Fibroblast of skin of abdomen (primary cell): ENCODE data around the gene ABT1. TPM values are rescaled to one million over a fixed set of nuclear protein-coding genes. Genes with fewer than 3 reads are reported as not detected.
"Not testable (repeated sequence)": the region's sequence is repeated elsewhere in the genome, so short reads cannot be mapped to it uniquely, and the experiment has no call there.

ENCODE experiments used
- DNase-seq: peaks from one replicate; pipeline ENCODE4 v3.0.0-alpha.2; 2013
- polyA plus RNA-seq, 2 experiments: library from polyadenylated mRNA; unstranded; fragments of 120-200 nt; gene quantifications; one replicate each; pipeline ENCODE4 v1.2.1, GENCODE V29; 2013; ENCODE audit not compliant: insufficient read length in 2 of 2

Gene ABT1
- polyA plus RNA-seq (2013, experiment 1 of 2; ENCODE audit: insufficient read length), result 11.1 TPM
- 12.2 TPM for polyA plus RNA-seq (2013, experiment 2 of 2; ENCODE audit: insufficient read length)

GRCh38 chr6:26596579-26597388 is at the start of gene ABT1:
TSS of gene ABT1 (plus strand) at chr6:26596953. CDS start at chr6:26596983, 30 bp downstream.
- peak; percentile 99 for DNase-seq

- not testable (repeated sequence) for DNase-seq
Observed at GRCh38 chr6:26547363-26547762, 49.4 kb upstream of the ABT1 start.

GRCh38 chr6:26550250-26550993 is 46.3 kb upstream of the ABT1 start:
- DNase-seq, result peak; percentile 61

GRCh38 chr6:26552205-26552604 is 44.5 kb upstream of the ABT1 start:
- DNase-seq, result no peak

- DNase-seq, result no peak
Observed at GRCh38 chr6:26552640-26553188, 44.0 kb upstream of the ABT1 start.

- peak; percentile 73 for DNase-seq
Observed at GRCh38 chr6:26553264-26553634, 43.5 kb upstream of the ABT1 start.

- DNase-seq, result peak; percentile 91
Observed at GRCh38 chr6:26553635-26554446, 42.9 kb upstream of the ABT1 start.

- no peak for DNase-seq
Observed at GRCh38 chr6:26554447-26554696, 42.4 kb upstream of the ABT1 start.

GRCh38 chr6:26554697-26555504 is 41.9 kb upstream of the ABT1 start:
- DNase-seq, result peak; percentile 80

GRCh38 chr6:26555505-26556262 is 41.1 kb upstream of the ABT1 start:
- DNase-seq, result no peak

GRCh38 chr6:26556263-26557070 is 40.3 kb upstream of the ABT1 start:
- peak; percentile 95 for DNase-seq

GRCh38 chr6:26561533-26562466 is 35.0 kb upstream of the ABT1 start:
- no peak for DNase-seq

GRCh38 chr6:26563488-26563887 is 33.3 kb upstream of the ABT1 start:
- no peak for DNase-seq

- DNase-seq, result peak; percentile 88
Observed at GRCh38 chr6:26568601-26569432, 27.9 kb upstream of the ABT1 start.

GRCh38 chr6:26569433-26569764 is 27.4 kb upstream of the ABT1 start:
- no peak for DNase-seq

- DNase-seq, result no peak
Observed at GRCh38 chr6:26570027-26570809, 26.5 kb upstream of the ABT1 start.

GRCh38 chr6:26571592-26572296 is 25.0 kb upstream of the ABT1 start:
- DNase-seq, result peak; percentile 90
